Measurements from ENCODE around the gene FOXI1.

The FOXI1 gene

DNA sequence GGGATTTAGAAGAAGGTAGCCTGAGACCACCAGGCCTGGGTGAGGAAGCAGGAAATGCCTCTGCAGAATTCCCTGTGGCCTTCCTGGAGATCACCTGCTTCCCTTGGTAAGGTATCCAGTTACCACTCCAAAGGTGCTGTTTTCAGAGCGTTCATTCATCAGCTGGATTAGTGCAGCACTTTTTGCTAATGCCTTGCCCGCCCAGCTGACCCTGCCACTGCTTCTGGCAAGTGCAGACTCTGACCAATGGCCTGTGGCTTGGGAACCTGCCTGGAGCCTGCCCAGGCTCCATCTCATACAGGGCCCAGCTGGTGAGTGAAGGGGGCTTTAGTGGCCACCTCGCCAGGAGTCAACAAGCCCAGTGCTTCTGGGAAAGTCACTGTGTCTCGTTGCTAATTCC is 48.6 kb downstream of the FOXI1 start:
- DNase-seq, result no peak

DNA sequence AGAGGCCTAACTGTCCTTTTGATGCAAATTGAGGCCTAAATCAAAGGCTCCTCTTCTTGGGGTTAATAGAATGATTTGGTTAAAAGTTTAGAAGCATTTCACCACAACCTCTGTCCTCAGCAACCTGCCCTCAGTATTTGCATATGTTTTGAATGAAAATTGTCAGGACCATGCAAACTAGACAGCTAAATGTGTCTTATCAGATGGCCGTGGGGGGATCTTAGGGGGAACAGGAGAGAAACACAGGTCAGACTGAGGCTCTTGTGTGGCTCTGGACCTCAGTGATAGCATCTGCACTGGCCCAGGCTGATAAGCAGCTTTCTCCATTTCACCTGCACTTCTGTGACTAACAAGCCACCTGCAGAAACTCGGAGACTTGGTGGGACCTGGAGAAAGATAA is 49.0 kb downstream of the FOXI1 start:
- no peak for DNase-seq

DNA sequence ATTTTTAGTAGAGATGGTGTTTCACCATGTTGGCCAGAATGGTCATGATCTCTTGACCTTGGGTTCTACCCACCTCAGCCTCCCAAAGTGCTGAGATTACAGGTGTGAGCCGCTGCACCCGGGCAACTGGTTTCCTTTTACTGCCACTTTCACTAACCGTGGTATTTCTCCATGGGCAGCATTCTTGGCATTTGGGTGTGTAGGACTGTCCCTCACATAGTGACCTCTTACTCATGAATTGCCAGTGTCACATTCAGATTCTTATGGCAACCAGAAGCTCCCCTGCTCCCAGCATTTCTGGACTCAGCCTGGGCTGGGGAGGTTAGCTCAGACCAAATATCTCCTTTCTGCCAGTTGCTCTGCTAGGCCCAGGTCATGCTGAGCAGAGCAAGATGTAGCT is 50.1 kb downstream of the FOXI1 start:
- no peak for DNase-seq

DNA sequence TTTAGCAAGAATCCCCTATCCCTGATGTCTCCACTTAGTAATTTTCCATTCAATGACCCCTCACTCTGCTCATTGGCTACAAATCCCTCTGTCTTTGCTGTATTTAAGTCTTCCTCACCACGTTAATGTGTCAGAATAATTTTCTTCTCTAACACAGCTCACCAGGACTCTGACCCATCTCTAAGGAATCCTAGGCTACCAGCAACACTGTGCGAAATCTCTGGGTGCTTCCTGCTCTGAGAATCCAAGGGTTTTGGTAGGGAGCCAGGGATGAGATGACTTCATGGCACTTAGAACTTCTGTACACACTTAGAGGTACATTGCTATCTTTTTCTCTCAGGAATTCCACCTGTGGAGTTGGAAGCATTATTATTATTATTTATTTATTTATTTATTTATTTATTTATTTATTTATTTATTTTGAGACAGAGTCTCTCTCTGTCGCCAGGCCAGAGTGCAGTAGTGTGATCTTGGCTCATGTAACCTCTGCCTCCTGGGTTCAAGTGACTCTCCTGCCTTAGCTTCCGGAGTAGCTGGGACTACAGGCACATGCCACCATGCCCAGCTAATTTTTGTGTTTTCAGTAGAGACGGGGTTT is 53.5 kb downstream of the FOXI1 start:
- DNase-seq, result no peak
